ENCODE measurements around the gene CAV3. TPM values are rescaled to one million over a fixed set of nuclear protein-coding genes. Genes with fewer than 3 reads are reported as not detected.

Gene CAV3
- total RNA-seq, 1 donor from 2014 or later, result not detected

GRCh38 chr3:8777201-8777977, 43.8 kb downstream of the CAV3 start:
- intact Hi-C loops (cut with DNase I), result no loop called here
- DNase-seq (ENCODE audit: low spot score), result no peak

GRCh38 chr3:8777978-8778267, 44.3 kb downstream of the CAV3 start:
- intact Hi-C loops (cut with DNase I), result no loop called here
- no peak for DNase-seq (ENCODE audit: low spot score)
- no peak for ATAC-seq

More at GRCh38 chr3:8777201-8777977, 43.8 kb downstream of the CAV3 start:
- ATAC-seq, result no peak

GRCh38 chr3:8778475-8778874, 44.9 kb downstream of the CAV3 start:
- no peak for ATAC-seq
- no peak for DNase-seq (ENCODE audit: low spot score)
- intact Hi-C loops (cut with DNase I), result no loop called here

GRCh38 chr3:8780279-8780678, 46.7 kb downstream of the CAV3 start:
- ATAC-seq (no peak), DNase-seq (ENCODE audit: low spot score) (no peak)
- intact Hi-C loops (cut with DNase I), result no loop called here

GRCh38 chr3:8784676-8785435, 51.3 kb downstream of the CAV3 start:
- ATAC-seq (no peak), DNase-seq (ENCODE audit: low spot score) (no peak)
- intact Hi-C loops (cut with DNase I), result no loop called here

- ATAC-seq (no peak), DNase-seq (ENCODE audit: low spot score) (no peak)
- intact Hi-C loops (cut with DNase I), result no loop called here
Measured at GRCh38 chr3:8790529-8790928, 56.9 kb downstream of the CAV3 start.

GRCh38 chr3:8793242-8793641, 59.6 kb downstream of the CAV3 start:
- no peak for DNase-seq (ENCODE audit: low spot score)
- intact Hi-C loops (cut with DNase I), result no loop called here
- no peak for ATAC-seq

- DNase-seq (ENCODE audit: low spot score) (no peak), ATAC-seq (no peak)
- intact Hi-C loops (cut with DNase I), result no loop called here
Measured at GRCh38 chr3:8794247-8794646, 60.6 kb downstream of the CAV3 start.

Other genes starting within 250 kb of the CAV3 start
- 68.7 TPM for gene LMCD1, start 232.0 kb upstream of the CAV3 start, total RNA-seq
- gene SSUH2, start 89.0 kb upstream of the CAV3 start, total RNA-seq, result 0.53 TPM
- gene OXTR, start 35.8 kb downstream of the CAV3 start, total RNA-seq, result 1.3 TPM
- gene RAD18, start 229.7 kb downstream of the CAV3 start, total RNA-seq, result 11.4 TPM

All from sciatic nerve (tissue), 2 donors.